PFSK-1 (cell line): ENCODE measurements around the gene FMO5.
A peak's percentile ranks its signal among the peaks of the same experiment; 100 is the strongest.

Experiments
- FOXP2 ChIP-seq: optimal IDR thresholded peaks from 2 replicates; pipeline ENCODE3; 2011; ENCODE audit warnings: borderline replicate concordance, control low read depth, inconsistent platforms; ENCODE audit not compliant: insufficient read depth; ENCODE audit errors: extremely low read length, extremely low read depth
- POLR2AphosphoS5 ChIP-seq: IDR thresholded peaks from 2 replicates; pipeline ENCODE4 v1.6.1; 2012; ENCODE audit warnings: low read depth, mild to moderate bottlenecking, control low read depth, low read length, moderate library complexity
- REST ChIP-seq, 2 experiments: IDR thresholded peaks; 2 replicates each; pipeline versions ENCODE4 v1.6.1 to v1.8.0; 2011 to 2012; ENCODE audit warnings: low read depth in 2 of 2, low read length in 2 of 2, control low read depth in 1 of 2, inconsistent platforms in 1 of 2, mild to moderate bottlenecking in 1 of 2, moderate library complexity in 1 of 2; ENCODE audit not compliant: insufficient read depth in 1 of 2
- SIN3A ChIP-seq: IDR thresholded peaks from 2 replicates; pipeline ENCODE4 v1.6.1; 2012; ENCODE audit warnings: mild to moderate bottlenecking, low read length, moderate library complexity, borderline replicate concordance; ENCODE audit not compliant: insufficient read depth
- TAF1 ChIP-seq: IDR thresholded peaks from 2 replicates; pipeline ENCODE4 v1.6.1; 2012; ENCODE audit warnings: low read length, control low read depth, borderline replicate concordance; ENCODE audit not compliant: insufficient read depth

FMO5 gene

GRCh38 chr1:147177611-147178380 is 47.3 kb downstream of the FMO5 start:
- TF ChIP-seq TAF1 (no peak), REST (IDR thresholded peaks at IDR 0.05; ENCODE audit: insufficient read depth in 1 of 2, low read depth in 2 of 2, low read length in 2 of 2) (no peak), FOXP2 (no peak), POLR2AphosphoS5 (no peak), SIN3A (no peak)

- TF ChIP-seq TAF1 (peak; percentile 31; the same call in 1 of the 2 replicates), FOXP2 (no peak), POLR2AphosphoS5 (peak; percentile 82), SIN3A (no peak), REST (IDR thresholded peaks at IDR 0.05; ENCODE audit: insufficient read depth in 1 of 2, low read depth in 2 of 2, low read length in 2 of 2) (peak in 1 of 2 experiments; percentile 38; a peak in 1 of 4 replicates)
Observed at GRCh38 chr1:147172168-147173016, 52.7 kb downstream of the FMO5 start, which contains the start of gene PRKAB2. PRKAB2 (minus strand) TSS chr1:147172470; CDS start chr1:147172144, 326 bp downstream.

GRCh38 chr1:147171399-147172167 is 53.6 kb downstream of the FMO5 start:
- TF ChIP-seq SIN3A, result peak; percentile 50; the same call in 1 of the 2 replicates
- TF ChIP-seq POLR2AphosphoS5, result no peak
- no peak for TF ChIP-seq REST (IDR thresholded peaks at IDR 0.05; ENCODE audit: insufficient read depth in 1 of 2, low read depth in 2 of 2, low read length in 2 of 2)

GRCh38 chr1:147169840-147170674 is 55.1 kb downstream of the FMO5 start:
- TF ChIP-seq FOXP2 (no peak), TAF1 (no peak), SIN3A (no peak)

- TF ChIP-seq TAF1 (no peak), REST (IDR thresholded peaks at IDR 0.05; ENCODE audit: insufficient read depth in 1 of 2, low read depth in 2 of 2, low read length in 2 of 2) (no peak), POLR2AphosphoS5 (no peak), SIN3A (no peak), FOXP2 (no peak)
Observed at GRCh38 chr1:147169171-147169570, 56.0 kb downstream of the FMO5 start.
